ENCODE data around the gene ADAP2.
"Not testable (repeated sequence)": the region's sequence is repeated elsewhere in the genome, so short reads cannot be mapped to it uniquely, and the experiment has no call there.

DNA sequence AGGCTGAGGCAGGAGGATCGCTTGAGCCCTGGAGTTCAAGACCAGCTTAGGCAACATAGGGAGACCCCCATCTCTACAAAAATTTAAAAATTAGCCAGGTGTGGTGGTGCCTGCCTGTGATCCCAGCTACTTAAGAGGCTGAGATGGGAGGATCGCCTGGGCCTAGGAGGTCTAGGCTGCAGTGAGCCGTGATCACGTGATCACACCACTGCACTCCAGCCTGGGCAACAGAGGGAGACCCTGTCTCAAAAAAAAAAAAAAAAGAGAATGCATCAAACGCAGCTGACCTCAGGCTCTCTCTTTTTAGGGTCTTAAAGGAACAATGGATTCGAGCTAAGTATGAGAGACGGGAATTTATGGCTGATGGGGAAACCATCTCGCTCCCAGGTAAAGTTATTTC, 9.8 kb downstream of the ADAP2 start:
- TF ChIP-seq POLR2A, POU2F2, SPI1 (IDR thresholded peaks at IDR 0.05; ENCODE audit: low read depth, low read length): not testable (repeated sequence)
